HT-29 (cell line): Measurements from ENCODE around the gene COMMD8. TPM values are rescaled to one million over a fixed set of nuclear protein-coding genes. Genes with fewer than 3 reads are reported as not detected.

Experiments
- DNase-seq: peaks from one replicate; pipeline ENCODE4 v3.0.0-alpha.2; 2015; ENCODE audit warnings: low spot score
- total RNA-seq: library from RNA; depleted of rRNA; stranded (reverse); fragments of >200 nt; shearing (Covaris generic); gene quantifications from 2 replicates; pipeline ENCODE4 v1.2.3, GENCODE V29; 2014

COMMD8 gene
- total RNA-seq, 1 experiment from 2014 or later: 7.9 TPM

GRCh38 chr4:47473141-47473750 lies 9.7 kb upstream of the COMMD8 start:
- no peak for DNase-seq

- no peak for DNase-seq
These were observed 8.1 kb upstream of the COMMD8 start for GRCh38 chr4:47471591-47471990.

GRCh38 chr4:47471064-47471463 lies 7.6 kb upstream of the COMMD8 start:
- no peak for DNase-seq

GRCh38 chr4:47469951-47470350 lies 6.4 kb upstream of the COMMD8 start:
- DNase-seq: no peak

GRCh38 chr4:47468706-47469365 lies 5.3 kb upstream of the COMMD8 start:
- no peak for DNase-seq

DNA sequence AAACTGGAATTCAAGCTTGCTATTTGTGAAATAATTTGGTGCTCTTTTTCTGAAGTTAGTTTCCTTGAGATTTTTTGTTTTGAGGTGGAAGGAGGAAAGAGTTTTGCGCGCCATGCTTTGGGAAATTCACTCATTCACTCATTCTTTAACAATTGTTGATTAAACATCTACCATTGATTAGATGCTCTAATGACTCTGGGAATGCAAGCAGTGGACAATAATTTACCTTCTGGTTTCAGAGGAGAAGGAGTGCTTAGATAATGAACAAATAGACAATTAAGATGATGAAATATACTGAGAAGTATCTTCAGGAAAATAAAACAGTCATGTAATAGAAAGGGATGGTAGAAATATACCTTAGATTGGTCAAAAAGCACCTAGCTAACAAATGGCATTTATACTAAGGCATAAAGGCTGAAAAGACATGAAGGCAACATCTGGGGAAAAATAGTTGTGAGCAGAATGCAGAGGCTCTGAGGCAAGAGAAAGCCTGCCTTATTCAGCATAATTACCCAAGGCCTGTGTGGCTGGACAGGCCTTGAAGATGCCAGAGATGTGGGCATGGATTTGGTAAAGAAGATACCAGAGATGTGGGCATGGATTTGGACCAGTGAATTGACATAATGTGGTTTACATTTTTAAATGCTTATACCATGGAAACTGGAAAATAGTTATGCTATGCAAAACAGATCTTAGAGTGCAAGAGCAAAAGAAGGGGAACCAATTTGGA lies 2.7 kb upstream of the COMMD8 start:
- DNase-seq: no peak

GRCh38 chr4:47465004-47465403 lies 1.5 kb upstream of the COMMD8 start:
- no peak for DNase-seq

GRCh38 chr4:47462799-47463234 lies 685 bp downstream of the COMMD8 start:
- DNase-seq: peak; percentile 26

DNA sequence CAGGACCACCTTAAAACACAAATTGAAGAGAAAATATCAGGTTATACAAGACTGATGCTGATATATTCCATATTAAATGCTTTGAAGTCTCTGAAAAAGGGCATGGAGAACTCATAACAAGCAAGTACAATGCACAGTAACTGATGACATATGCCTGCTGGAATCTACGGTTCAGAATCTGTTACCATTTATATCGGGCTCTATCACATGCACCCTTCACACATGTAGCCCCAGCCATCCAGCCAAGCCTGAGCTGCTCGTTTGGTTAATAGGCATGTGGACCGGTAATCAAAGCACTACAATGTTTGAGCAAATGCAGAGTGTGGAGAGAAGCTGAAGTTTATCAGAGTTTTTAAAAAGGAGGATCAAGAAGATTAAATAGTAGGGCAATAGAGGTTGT lies 11.8 kb downstream of the COMMD8 start:
- DNase-seq: no peak

DNA sequence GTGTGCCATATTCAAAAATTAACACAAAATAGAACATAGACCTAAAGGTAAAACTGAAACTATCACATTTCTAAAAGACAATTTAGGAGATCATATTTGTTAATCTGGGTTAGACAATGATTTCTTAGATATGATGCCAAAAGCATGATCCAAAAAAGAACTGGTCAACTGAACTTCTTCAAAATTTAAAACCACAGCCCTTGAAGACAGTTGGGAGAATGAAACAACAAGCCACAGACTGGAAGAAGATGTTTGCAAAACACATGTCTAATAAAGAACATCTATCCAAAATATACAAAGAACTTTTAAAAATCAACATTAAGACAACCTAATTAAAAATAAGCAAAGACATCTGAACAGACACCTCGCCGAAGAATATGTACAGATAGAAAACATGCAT lies 19.5 kb downstream of the COMMD8 start:
- DNase-seq: no peak

DNA sequence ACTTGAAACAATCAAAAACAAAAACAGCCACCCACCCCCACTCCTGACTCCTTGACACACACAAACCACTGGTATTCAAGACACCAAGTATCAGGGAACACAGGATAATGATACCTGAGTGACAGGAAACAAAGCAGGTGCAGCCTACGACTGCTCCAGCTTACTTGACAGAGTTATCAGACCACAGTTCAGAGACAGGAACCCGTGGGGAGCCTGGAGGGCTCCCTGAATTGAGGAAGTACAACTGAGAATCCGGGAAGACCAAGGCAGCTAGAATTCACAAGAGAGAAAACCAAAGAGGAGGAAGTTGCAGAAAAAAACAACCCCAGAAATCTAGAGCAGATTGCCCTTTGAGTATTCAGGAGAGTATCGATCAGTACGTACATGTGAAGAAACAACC lies 20.5 kb downstream of the COMMD8 start:
- DNase-seq: no peak

- no peak for DNase-seq
These were observed 28.6 kb downstream of the COMMD8 start for GRCh38 chr4:47434931-47435330.

- DNase-seq: no peak
These were observed 30.8 kb downstream of the COMMD8 start for GRCh38 chr4:47432749-47433148.

GRCh38 chr4:47427935-47428334 lies 35.6 kb downstream of the COMMD8 start:
- no peak for DNase-seq

- DNase-seq: no peak
These were observed 37.9 kb downstream of the COMMD8 start for GRCh38 chr4:47425628-47426027.

GRCh38 chr4:47419296-47419695 lies 44.2 kb downstream of the COMMD8 start:
- no peak for DNase-seq

DNA sequence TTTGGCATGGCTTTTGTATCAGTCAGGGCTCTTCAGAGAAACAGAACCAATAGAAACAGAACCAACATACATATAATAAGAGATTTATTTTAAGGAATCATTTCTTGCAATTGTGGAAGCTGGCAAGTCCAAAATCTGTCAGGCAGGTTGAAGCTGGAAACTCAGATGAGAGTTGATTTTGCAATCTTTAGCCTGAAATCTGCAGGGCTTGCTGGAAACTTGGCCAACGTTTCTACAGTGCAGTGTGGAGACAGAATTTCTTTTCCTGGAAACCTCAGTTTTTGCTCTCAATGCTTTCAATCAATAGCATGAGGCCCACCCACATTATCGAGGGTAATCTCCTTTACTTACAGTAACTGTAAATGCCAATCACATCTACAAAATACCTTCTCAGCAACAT lies 45.4 kb downstream of the COMMD8 start:
- no peak for DNase-seq

- no peak for DNase-seq
These were observed 47.8 kb downstream of the COMMD8 start for GRCh38 chr4:47415719-47416118.

GRCh38 chr4:47413521-47413920 lies 50.0 kb downstream of the COMMD8 start:
- no peak for DNase-seq

DNA sequence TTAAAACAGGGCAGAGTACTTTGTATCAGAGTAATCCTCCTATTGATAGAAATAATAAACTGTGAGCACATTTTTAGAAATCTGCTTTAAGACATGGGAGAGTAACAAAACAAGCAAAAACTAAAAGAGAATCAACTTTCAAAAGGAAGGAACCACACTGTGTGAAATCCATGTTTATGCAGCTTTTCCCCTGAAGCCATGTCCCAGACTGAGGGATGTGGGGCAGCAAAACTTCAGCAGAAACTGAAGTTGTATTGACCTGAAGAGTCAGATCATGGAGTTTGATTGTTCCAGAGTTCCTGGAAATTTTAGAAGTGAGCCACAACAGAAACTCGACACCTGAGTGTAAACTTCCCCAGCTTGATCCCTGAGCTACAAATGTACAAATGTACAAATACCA lies 53.2 kb downstream of the COMMD8 start:
- DNase-seq: no peak

GRCh38 chr4:47406408-47406807 lies 57.1 kb downstream of the COMMD8 start:
- DNase-seq: no peak
